VCaP (cell line): ENCODE measurements around the gene GNAO1.

ENCODE experiments used
- H3K27ac ChIP-seq: fragments of 450-650 bp; 2 replicates; pipeline ENCODE4 v1.5.1; 2017
- CTCF ChIP-seq: fragments of 450-650 bp; conservative IDR thresholded peaks from 2 replicates; pipeline ENCODE4 v1.5.1; 2017; ENCODE audit warnings: mild to moderate bottlenecking, moderate library complexity

GNAO1 gene

GRCh38 chr16:56272583-56272894 lies 81.2 kb downstream of the GNAO1 start:
- H3K27ac ChIP-seq = no peak overlapping the region
- TF ChIP-seq CTCF = no peak

DNA sequence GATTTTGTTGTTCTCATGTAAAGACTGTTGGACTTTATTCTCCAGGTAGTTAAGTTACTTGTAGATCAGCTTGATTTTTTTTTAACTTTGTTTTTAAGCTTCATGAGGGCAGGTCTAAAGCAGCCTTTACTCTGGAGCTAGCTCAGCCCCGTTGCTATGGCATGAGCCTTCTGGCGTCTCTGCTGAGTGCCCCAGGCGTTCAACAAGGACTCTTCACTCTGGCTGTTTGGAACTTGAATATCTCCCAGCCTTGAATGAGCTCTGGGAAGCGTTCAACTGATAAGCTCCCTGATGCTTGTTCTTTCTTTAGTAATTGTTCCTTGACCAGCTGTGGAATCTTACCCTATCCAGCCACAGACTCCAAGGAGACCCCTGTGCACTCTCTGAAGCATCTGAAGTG lies 82.3 kb downstream of the GNAO1 start:
- TF ChIP-seq CTCF = no peak
- no peak overlapping the region for H3K27ac ChIP-seq

DNA sequence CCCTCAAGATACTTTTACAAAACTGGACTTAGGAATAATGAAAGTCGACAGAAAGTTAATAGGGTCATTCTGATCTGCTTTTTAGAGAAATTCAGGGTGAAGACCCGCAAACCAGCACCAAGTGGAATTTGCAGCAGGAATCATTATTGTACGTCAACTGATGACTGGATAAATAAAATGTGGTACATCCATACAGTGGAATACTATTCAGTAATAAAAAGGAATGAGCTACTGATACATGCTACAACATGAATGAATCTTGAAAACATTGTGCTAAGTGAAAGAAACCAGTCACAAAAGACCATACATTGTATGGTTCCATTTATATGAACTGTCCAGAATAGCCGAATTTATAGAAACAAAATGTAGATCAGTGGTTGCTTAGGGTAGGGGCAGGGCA lies 83.1 kb downstream of the GNAO1 start:
- no peak overlapping the region for H3K27ac ChIP-seq
- no peak for TF ChIP-seq CTCF

GRCh38 chr16:56275076-56275475 lies 83.8 kb downstream of the GNAO1 start:
- no peak overlapping the region for H3K27ac ChIP-seq

GRCh38 chr16:56275801-56276200 lies 84.5 kb downstream of the GNAO1 start:
- no peak overlapping the region for H3K27ac ChIP-seq
- TF ChIP-seq CTCF = no peak

More at GRCh38 chr16:56275076-56275475, 83.8 kb downstream of the GNAO1 start:
- no peak for TF ChIP-seq CTCF

- TF ChIP-seq CTCF = no peak
Observed at GRCh38 chr16:56277075-56277474, 85.8 kb downstream of the GNAO1 start.

DNA sequence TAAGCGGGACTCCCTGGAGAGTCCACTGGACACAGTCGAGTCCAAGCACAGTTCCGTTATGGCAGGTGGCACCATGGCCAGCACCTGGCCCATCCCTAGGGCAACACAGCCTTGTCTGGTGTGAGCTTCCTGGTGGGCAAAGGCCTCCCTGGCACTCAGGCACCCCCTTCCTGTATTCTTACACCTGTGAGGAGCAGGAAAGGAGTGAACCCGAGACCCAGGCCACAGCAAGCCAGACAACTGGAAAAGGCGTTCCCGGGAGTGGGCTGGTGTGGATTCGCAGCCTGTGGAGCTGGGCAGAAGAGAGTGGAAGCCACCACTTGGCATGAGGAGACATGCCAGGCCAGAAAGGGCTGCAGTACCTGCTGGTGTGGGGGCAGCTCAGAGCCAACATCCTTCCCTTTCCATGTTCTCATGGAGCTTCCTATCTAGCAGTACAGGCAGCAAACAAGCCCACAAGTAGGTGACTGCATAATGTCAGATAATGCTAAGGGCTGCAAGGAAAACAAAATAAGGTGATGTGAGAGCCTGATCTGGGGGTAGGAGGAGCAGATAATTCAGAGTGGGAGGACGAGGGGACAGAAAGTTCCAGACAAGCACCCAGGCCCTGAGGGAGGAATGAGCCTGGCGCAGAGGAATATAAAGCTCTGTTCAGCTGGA lies 87.0 kb downstream of the GNAO1 start:
- no peak for TF ChIP-seq CTCF
- no peak overlapping the region for H3K27ac ChIP-seq

More at GRCh38 chr16:56277075-56277474, 85.8 kb downstream of the GNAO1 start:
- H3K27ac ChIP-seq = no peak overlapping the region
